Stomach smooth muscle (tissue), 2 donors: Measurements from ENCODE around the gene CCL5.

Experiments used
- H3K27ac ChIP-seq: one replicate; pipeline ENCODE4 v1.7.0; 2013; ENCODE audit warnings: mild to moderate bottlenecking, low read length, inconsistent platforms
- H3K27me3 ChIP-seq, 2 donors: one replicate each; pipeline ENCODE4 v1.7.0; 2013; ENCODE audit warnings: low read length in 2 of 2; ENCODE audit not compliant: insufficient read depth in 2 of 2, control insufficient read depth in 1 of 2
- H3K36me3 ChIP-seq, 2 donors: one replicate each; pipeline ENCODE4 v1.7.0; 2013; ENCODE audit warnings: low read length in 2 of 2; ENCODE audit not compliant: control insufficient read depth in 2 of 2, insufficient read depth in 2 of 2
- H3K4me1 ChIP-seq: one replicate; pipeline ENCODE4 v1.7.0; 2013; ENCODE audit warnings: low read length; ENCODE audit not compliant: control insufficient read depth, insufficient read depth
- H3K4me3 ChIP-seq, 2 donors: one replicate each; pipeline ENCODE4 v1.7.0; 2013; ENCODE audit warnings: low read length in 2 of 2
- H3K9ac ChIP-seq, 2 donors: one replicate each; pipeline ENCODE4 v1.7.0; 2013; ENCODE audit warnings: low read length in 2 of 2, mild to moderate bottlenecking in 1 of 2
- H3K9me3 ChIP-seq, 2 donors: one replicate each; pipeline ENCODE4 v1.7.0; 2013; ENCODE audit warnings: low read length in 2 of 2; ENCODE audit not compliant: control insufficient read depth in 2 of 2
- donor health status: healthy.
- donor health status: Pancreatic carcinoma.

CCL5 gene

GRCh38 chr17:35877345-35878029 is 2.7 kb downstream of the CCL5 start:
- Histone ChIP-seq H3K9me3 (no peaks in the 10 kb centered on the region), H3K27ac (no peak overlapping the region), H3K9ac (no peak overlapping the region), H3K4me3 (no peak overlapping the region), H3K4me1 (peaks cover 3% of the 10 kb centered on the region), H3K27me3 (no peaks in the 10 kb centered on the region), H3K36me3 (no peaks in the 10 kb centered on the region)

- H3K9ac ChIP-seq, result no peak overlapping the region
- no peaks in the 10 kb centered on the region for H3K27me3 ChIP-seq
- no peaks in the 10 kb centered on the region for H3K9me3 ChIP-seq
- H3K4me1 ChIP-seq, result peaks cover 3% of the 10 kb centered on the region
- H3K4me3 ChIP-seq, result no peak overlapping the region
- H3K27ac ChIP-seq, result no peak overlapping the region
- H3K36me3 ChIP-seq, result no peaks in the 10 kb centered on the region
Measured at GRCh38 chr17:35876534-35876933, 3.6 kb downstream of the CCL5 start.

GRCh38 chr17:35875800-35876139 is 4.4 kb downstream of the CCL5 start:
- H3K4me1 ChIP-seq, result peaks cover 3% of the 10 kb centered on the region

GRCh38 chr17:35875072-35875799 is 4.9 kb downstream of the CCL5 start:
- Histone ChIP-seq H3K9ac (no peak overlapping the region), H3K27ac (no peak overlapping the region), H3K27me3 (no peaks in the 10 kb centered on the region)

More at GRCh38 chr17:35875800-35876139, 4.4 kb downstream of the CCL5 start:
- no peak overlapping the region for H3K4me3 ChIP-seq
- no peak overlapping the region for H3K9ac ChIP-seq
- no peaks in the 10 kb centered on the region for H3K27me3 ChIP-seq
- H3K36me3 ChIP-seq, result no peaks in the 10 kb centered on the region
- H3K9me3 ChIP-seq, result no peaks in the 10 kb centered on the region
- H3K27ac ChIP-seq, result no peak overlapping the region

GRCh38 chr17:35872196-35872980 is 7.8 kb downstream of the CCL5 start:
- Histone ChIP-seq H3K4me3 (no peak overlapping the region), H3K9ac (no peak overlapping the region), H3K27me3 (no peaks in the 10 kb centered on the region), H3K36me3 (no peaks in the 10 kb centered on the region), H3K9me3 (no peaks in the 10 kb centered on the region), H3K27ac (no peak overlapping the region), H3K4me1 (no peaks in the 10 kb centered on the region)

More at GRCh38 chr17:35875072-35875799, 4.9 kb downstream of the CCL5 start:
- no peaks in the 10 kb centered on the region for H3K36me3 ChIP-seq
- H3K4me3 ChIP-seq, result no peak overlapping the region
- peaks cover 3% of the 10 kb centered on the region for H3K4me1 ChIP-seq
- H3K9me3 ChIP-seq, result no peaks in the 10 kb centered on the region

GRCh38 chr17:35870906-35871819 is 9.0 kb downstream of the CCL5 start:
- no peaks in the 10 kb centered on the region for H3K36me3 ChIP-seq
- H3K4me3 ChIP-seq, result no peak overlapping the region
- no peaks in the 10 kb centered on the region for H3K4me1 ChIP-seq
- no peaks in the 10 kb centered on the region for H3K9me3 ChIP-seq
- H3K27me3 ChIP-seq, result no peaks in the 10 kb centered on the region
- no peak overlapping the region for H3K9ac ChIP-seq
- H3K27ac ChIP-seq, result no peak overlapping the region

GRCh38 chr17:35868737-35869136 is 11.4 kb downstream of the CCL5 start, which contains the start of gene HEATR9:
TSS of gene HEATR9 (minus strand) at chr17:35868891. CDS start at chr17:35868742, 149 bp downstream.
- no peaks in the 10 kb centered on the region for H3K4me1 ChIP-seq
- H3K9ac ChIP-seq, result no peak within 1 kb of the TSS
- no peak within 1 kb of the TSS for H3K4me3 ChIP-seq
- no peaks in the 10 kb centered on the region for H3K9me3 ChIP-seq
- H3K27me3 ChIP-seq, result no peaks in the 10 kb centered on the region
- H3K36me3 ChIP-seq, result peaks cover 0 to 4% of the 10 kb centered on the region in 2 donors
- no peak within 1 kb of the TSS for H3K27ac ChIP-seq

GRCh38 chr17:35867574-35867973 is 12.6 kb downstream of the CCL5 start:
- Histone ChIP-seq H3K9ac (no peak overlapping the region), H3K4me3 (no peak overlapping the region), H3K27ac (no peak overlapping the region), H3K9me3 (no peaks in the 10 kb centered on the region), H3K4me1 (no peaks in the 10 kb centered on the region), H3K36me3 (peaks cover 0 to 4% of the 10 kb centered on the region in 2 donors), H3K27me3 (no peaks in the 10 kb centered on the region)

- no peak overlapping the region for H3K27ac ChIP-seq
- no peaks in the 10 kb centered on the region for H3K4me1 ChIP-seq
- H3K27me3 ChIP-seq, result no peaks in the 10 kb centered on the region
- H3K9me3 ChIP-seq, result no peaks in the 10 kb centered on the region
- no peak overlapping the region for H3K4me3 ChIP-seq
- H3K9ac ChIP-seq, result no peak overlapping the region
- peaks cover 0 to 4% of the 10 kb centered on the region in 2 donors for H3K36me3 ChIP-seq
Measured at GRCh38 chr17:35866341-35866950, 13.7 kb downstream of the CCL5 start.
